ENCODE data around the gene COBL. TPM values are rescaled to one million over a fixed set of nuclear protein-coding genes. Genes with fewer than 3 reads are reported as not detected.
A peak's percentile ranks its signal among the peaks of the same experiment; 100 is the strongest.

Gene COBL
- total RNA-seq, 6 experiments from 2014 or later, result 21.5 to 35.9 (median 24.6) TPM

- ATAC-seq, result peak in 2 of 4 donors; percentile 10 to 13
- intact Hi-C loops (cut with DNase I), result no loop called here
These were observed 208.5 kb downstream of the COBL start for GRCh38 chr7:51108134-51108533.

GRCh38 chr7:51104278-51104677 is 212.3 kb downstream of the COBL start:
- DNase-seq (no peak), ATAC-seq (no peak)
- Histone ChIP-seq H3K4me3 (no peak overlapping the region), H3K9me3 (no peaks in the 10 kb centered on the region), H3K36me3 (no peaks in the 10 kb centered on the region), H3K27me3 (no peaks in the 10 kb centered on the region), H3K27ac (no peak overlapping the region), H3K4me1 (no peaks in the 10 kb centered on the region)
- WGBS (ENCODE audit: insufficient coverage, low coverage, low lambda C conversion rate, missing lambda C conversion rate), result 76% methylated on average over 3 of the region's 3 CpGs
- intact Hi-C loops (cut with DNase I), result no loop called here
- no peak for TF ChIP-seq CTCF (IDR thresholded peaks at IDR 0.05)
- TF ChIP-seq POLR2A (IDR thresholded peaks at IDR 0.05), result no peak

More at GRCh38 chr7:51108134-51108533, 208.5 kb downstream of the COBL start:
- WGBS (ENCODE audit: insufficient coverage, low coverage, low lambda C conversion rate, missing lambda C conversion rate), result 100% methylated on average over 1 of the region's 8 CpGs
- H3K4me1 ChIP-seq, result no peaks in the 10 kb centered on the region
- H3K27ac ChIP-seq, result no peak overlapping the region
- H3K4me3 ChIP-seq, result no peak overlapping the region
- no peaks in the 10 kb centered on the region for H3K36me3 ChIP-seq
- H3K27me3 ChIP-seq, result no peaks in the 10 kb centered on the region
- TF ChIP-seq CTCF (IDR thresholded peaks at IDR 0.05), result no peak
- TF ChIP-seq POLR2A (IDR thresholded peaks at IDR 0.05), result no peak
- DNase-seq, result no peak
- no peaks in the 10 kb centered on the region for H3K9me3 ChIP-seq

- intact Hi-C loops (cut with DNase I), result no loop called here
- Histone ChIP-seq H3K27ac (no peak overlapping the region), H3K36me3 (no peaks in the 10 kb centered on the region), H3K27me3 (no peaks in the 10 kb centered on the region), H3K9me3 (no peaks in the 10 kb centered on the region), H3K4me3 (no peak overlapping the region), H3K4me1 (no peaks in the 10 kb centered on the region)
- TF ChIP-seq CTCF (IDR thresholded peaks at IDR 0.05) (no peak), POLR2A (IDR thresholded peaks at IDR 0.05) (no peak)
- WGBS (ENCODE audit: insufficient coverage, low coverage, low lambda C conversion rate, missing lambda C conversion rate), result 49% methylated on average over 3 of the region's 5 CpGs
- no peak for DNase-seq
- ATAC-seq, result no peak
These were observed 212.9 kb downstream of the COBL start for GRCh38 chr7:51103718-51104117.

- TF ChIP-seq POLR2A (IDR thresholded peaks at IDR 0.05), result no peak
- ATAC-seq (no peak), DNase-seq (no peak)
- no peaks in the 10 kb centered on the region for H3K4me1 ChIP-seq
- WGBS (ENCODE audit: insufficient coverage, low coverage, low lambda C conversion rate, missing lambda C conversion rate), result 91% methylated on average over 2 of the region's 2 CpGs
- H3K36me3 ChIP-seq, result peaks cover 0 to 2% (median 0%) of the 10 kb centered on the region in 4 donors
- H3K27me3 ChIP-seq, result no peaks in the 10 kb centered on the region
- H3K27ac ChIP-seq, result no peak overlapping the region
- no peak overlapping the region for H3K4me3 ChIP-seq
- intact Hi-C loops (cut with DNase I), result no loop called here
- H3K9me3 ChIP-seq, result peaks cover 0 to 4% (median 0%) of the 10 kb centered on the region in 4 donors
These were observed 213.8 kb downstream of the COBL start for GRCh38 chr7:51102828-51103227.

- intact Hi-C loops (cut with DNase I), result no loop called here
- H3K27me3 ChIP-seq, result no peaks in the 10 kb centered on the region
- H3K27ac ChIP-seq, result no peak overlapping the region
- peaks cover 0 to 12% (median 0%) of the 10 kb centered on the region in 4 donors for H3K9me3 ChIP-seq
- DNase-seq, result no peak
- WGBS (ENCODE audit: insufficient coverage, low coverage, low lambda C conversion rate, missing lambda C conversion rate), result 100% methylated on average over 1 of the region's 1 CpG
- TF ChIP-seq POLR2A (IDR thresholded peaks at IDR 0.05) (no peak), CTCF (IDR thresholded peaks at IDR 0.05) (no peak)
- no peak for ATAC-seq
- H3K4me1 ChIP-seq, result no peaks in the 10 kb centered on the region
- peaks cover 0 to 2% (median 0%) of the 10 kb centered on the region in 4 donors for H3K36me3 ChIP-seq
- no peak overlapping the region for H3K4me3 ChIP-seq
These were observed 215.4 kb downstream of the COBL start for GRCh38 chr7:51101111-51101757.

Measured in right lobe of liver (tissue), 6 donors.